GM12891 (cell line): ENCODE measurements around the gene VAV3.

Experiments
- DNase-seq: peaks from one replicate; pipeline ENCODE4 v3.0.0; 2011; ENCODE audit warnings: low spot score; ENCODE audit not compliant: insufficient read length
- FAIRE-seq: peaks from 2 replicates; lab custom pipeline; 2011; peaks lifted over from hg19 to GRCh38; lab: Jason Lieb, UNC
- PAX5 ChIP-seq: IDR thresholded peaks from 2 replicates; pipeline ENCODE4 v1.6.1; 2011; ENCODE audit warnings: low read length, moderate library complexity, mild to moderate bottlenecking; ENCODE audit not compliant: insufficient read depth, severe bottlenecking
- POLR2A ChIP-seq: IDR thresholded peaks from 2 replicates; pipeline ENCODE4 v1.6.1; 2011; ENCODE audit warnings: low read depth, low read length, control low read depth
- POLR2AphosphoS5 ChIP-seq: IDR thresholded peaks from 2 replicates; pipeline ENCODE4 v1.6.1; 2011; ENCODE audit warnings: low read depth, low read length, control low read depth
- POU2F2 ChIP-seq: IDR thresholded peaks from 2 replicates; pipeline ENCODE4 v1.6.1; 2011; ENCODE audit warnings: low read depth, mild to moderate bottlenecking, control low read depth, low read length, moderate library complexity
- SPI1 ChIP-seq: IDR thresholded peaks from 2 replicates; pipeline ENCODE4 v1.6.1; 2011; ENCODE audit warnings: low read depth, low read length, control low read depth
- TAF1 ChIP-seq: IDR thresholded peaks from 2 replicates; pipeline ENCODE4 v1.6.1; 2011; ENCODE audit warnings: low read depth, low read length, control low read depth

The VAV3 gene

GRCh38 chr1:107620753-107621152 is 344.2 kb downstream of the VAV3 start:
- DNase-seq (no peak), FAIRE-seq (no peak)
- TF ChIP-seq POLR2A = no peak
- 0 out of 2 replicates have a peak, but pooled peaks have one; percentile 9 for TF ChIP-seq SPI1

DNA sequence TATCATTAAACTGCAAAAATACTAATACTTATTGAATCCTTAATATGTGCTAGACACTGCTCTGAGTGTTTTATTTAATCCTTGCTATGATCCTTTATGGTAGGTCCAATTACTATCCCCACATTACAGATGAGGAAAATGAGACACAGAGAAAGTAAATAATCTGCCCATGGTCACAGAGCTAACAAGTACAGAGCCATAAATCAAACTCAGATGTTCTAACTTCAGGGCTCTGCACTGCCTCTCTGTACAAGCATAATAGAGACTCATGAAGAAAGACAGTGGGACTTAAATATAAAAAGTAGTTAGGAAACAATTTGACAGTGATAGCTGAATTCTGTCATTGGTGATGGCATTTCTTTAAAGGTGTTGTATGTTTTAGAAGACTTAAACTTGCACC is 346.4 kb downstream of the VAV3 start:
- no peak for FAIRE-seq

GRCh38 chr1:107617921-107618320 is 347.1 kb downstream of the VAV3 start:
- DNase-seq (no peak), FAIRE-seq (no peak)
- TF ChIP-seq POU2F2 (no peak), POLR2AphosphoS5 (no peak), POLR2A (no peak), TAF1 (no peak), PAX5 (no peak), SPI1 (no peak)

More for the DNA sequence above, 346.4 kb downstream of the VAV3 start:
- TF ChIP-seq POLR2AphosphoS5 (no peak), TAF1 (no peak), PAX5 (no peak), POLR2A (no peak), SPI1 (no peak), POU2F2 (no peak)
- DNase-seq = no peak

DNA sequence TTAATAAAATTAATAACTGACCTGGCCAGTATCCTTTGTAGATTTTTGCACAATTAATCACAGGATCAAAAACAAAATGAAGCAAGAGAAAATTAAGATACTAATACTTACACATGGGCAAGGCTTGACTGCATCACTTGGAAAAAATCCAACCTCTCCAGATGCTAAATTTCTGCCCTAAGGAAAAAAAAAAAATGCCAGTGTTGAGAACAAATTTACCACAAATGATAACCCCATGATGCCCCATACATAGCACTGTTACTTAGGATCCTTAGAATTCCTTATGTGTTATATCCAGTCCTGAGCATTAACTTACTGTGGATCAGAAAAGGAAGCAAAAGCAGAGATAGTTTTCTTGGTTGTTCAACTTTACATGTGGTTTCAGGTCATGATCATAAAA is 347.5 kb downstream of the VAV3 start:
- DNase-seq (no peak), FAIRE-seq (no peak)
- TF ChIP-seq POLR2A = no peak
- no peak for TF ChIP-seq POLR2AphosphoS5
- TF ChIP-seq POU2F2 = no peak
- TF ChIP-seq PAX5 = no peak
- no peak for TF ChIP-seq SPI1
- no peak for TF ChIP-seq TAF1

DNA sequence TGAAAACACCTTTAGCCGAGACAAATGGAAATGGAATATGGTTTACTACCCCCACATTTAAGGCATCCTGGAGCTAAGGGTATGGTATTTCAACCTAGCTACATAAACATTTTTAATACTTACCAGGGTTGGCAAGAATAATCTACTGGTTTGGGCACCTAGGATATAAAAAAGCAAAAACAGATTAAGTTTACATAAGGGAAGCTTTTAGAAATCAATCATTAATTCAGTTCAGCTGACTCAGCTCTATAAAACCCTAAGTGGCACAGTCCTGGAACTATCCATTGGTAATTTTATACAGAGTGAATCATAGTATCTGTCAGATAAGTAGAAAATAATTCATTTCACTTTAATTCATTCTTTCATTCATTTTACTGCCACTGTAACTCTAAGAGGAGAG is 355.2 kb downstream of the VAV3 start:
- TF ChIP-seq POLR2AphosphoS5 = no peak
- TF ChIP-seq PAX5 = no peak
- no peak for TF ChIP-seq POLR2A
- no peak for TF ChIP-seq POU2F2
- TF ChIP-seq TAF1 = no peak
- no peak for TF ChIP-seq SPI1
- FAIRE-seq = no peak
- DNase-seq = no peak

GRCh38 chr1:107604825-107605224 is 360.2 kb downstream of the VAV3 start:
- DNase-seq (no peak), FAIRE-seq (no peak)
- TF ChIP-seq PAX5 (no peak), TAF1 (no peak), POLR2A (no peak), POLR2AphosphoS5 (no peak), POU2F2 (no peak), SPI1 (no peak)

- DNase-seq = no peak
- TF ChIP-seq PAX5 = no peak
- no peak for TF ChIP-seq SPI1
- TF ChIP-seq POLR2A = no peak
- no peak for TF ChIP-seq POLR2AphosphoS5
- TF ChIP-seq TAF1 = no peak
- no peak for TF ChIP-seq POU2F2
- FAIRE-seq = no peak
Observed at GRCh38 chr1:107600607-107601160, 364.3 kb downstream of the VAV3 start.

DNA sequence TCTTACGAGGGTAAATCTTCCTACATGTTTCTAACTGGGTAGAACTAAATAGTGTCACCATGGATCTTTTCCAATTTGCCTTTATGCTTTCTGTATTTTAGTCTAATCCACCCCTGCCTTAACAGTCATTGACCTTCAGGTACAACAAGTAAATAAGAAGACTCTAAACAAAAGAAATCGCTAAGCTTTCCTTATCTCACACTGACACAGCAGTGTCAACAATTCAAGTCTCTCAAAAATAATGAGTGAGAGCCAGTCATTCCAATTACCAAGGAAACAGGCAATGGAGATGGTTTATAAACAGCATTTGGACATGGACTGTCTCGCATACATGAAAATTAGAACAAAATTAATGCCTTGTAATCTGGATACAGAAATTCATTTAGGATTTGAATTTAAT is 365.8 kb downstream of the VAV3 start:
- TF ChIP-seq SPI1 (no peak), PAX5 (no peak), POU2F2 (no peak)
- FAIRE-seq (no peak), DNase-seq (no peak)

- TF ChIP-seq TAF1 (no peak), PAX5 (no peak), POU2F2 (no peak), POLR2AphosphoS5 (no peak), SPI1 (no peak), POLR2A (no peak)
- FAIRE-seq (no peak), DNase-seq (no peak)
Observed at GRCh38 chr1:107597290-107597689, 367.7 kb downstream of the VAV3 start.

GRCh38 chr1:107594536-107594935 is 370.4 kb downstream of the VAV3 start:
- FAIRE-seq = no peak
- no peak for TF ChIP-seq POU2F2
- no peak for TF ChIP-seq SPI1
- TF ChIP-seq POLR2A = no peak
- TF ChIP-seq TAF1 = no peak
- no peak for TF ChIP-seq PAX5
- TF ChIP-seq POLR2AphosphoS5 = no peak
- DNase-seq = no peak
